ENCODE results near the gene SYT5. TPM values are rescaled to one million over a fixed set of nuclear protein-coding genes. Genes with fewer than 3 reads are reported as not detected.
A peak's percentile ranks its signal among the peaks of the same experiment; 100 is the strongest.

SYT5 gene
- total RNA-seq, 1 donor: not detected

- Histone ChIP-seq H3K9me3 (ENCODE audit: low read depth, low read length) (no peaks in the 10 kb centered on the region), H4K20me1 (ENCODE audit: insufficient read depth, low read length) (no peaks in the 10 kb centered on the region), H3K4me3 (ENCODE audit: insufficient read depth, low read length) (no peak overlapping the region), H3K27me3 (ENCODE audit: insufficient read depth, low read length) (peaks cover 36% of the 10 kb centered on the region), H3K36me3 (ENCODE audit: insufficient read depth, low read length) (no peaks in the 10 kb centered on the region), H3K4me2 (ENCODE audit: insufficient read depth, low read length) (no peak overlapping the region), H2AFZ (ENCODE audit: low read length) (no peak overlapping the region), H3K4me1 (ENCODE audit: insufficient read depth, low read length) (no peaks in the 10 kb centered on the region), H3K79me2 (ENCODE audit: insufficient read depth, low read length) (no peaks in the 10 kb centered on the region), H3K27ac (ENCODE audit: low read depth, low read length) (no peak overlapping the region)
- peak; percentile 94 for DNase-seq (ENCODE audit: insufficient read length, low spot score, missing footprints)
- TF ChIP-seq CTCF (IDR thresholded peaks at IDR 0.05; ENCODE audit: extremely low read depth, low read depth, low read length): no peak
Observed at GRCh38 chr19:55158848-55159749, 21.0 kb downstream of the SYT5 start.

GRCh38 chr19:55158423-55158822 is 21.7 kb downstream of the SYT5 start:
- peak; percentile 81 for DNase-seq (ENCODE audit: insufficient read length, low spot score, missing footprints)
- Histone ChIP-seq H3K79me2 (ENCODE audit: insufficient read depth, low read length) (no peaks in the 10 kb centered on the region), H3K4me3 (ENCODE audit: insufficient read depth, low read length) (no peak overlapping the region), H3K36me3 (ENCODE audit: insufficient read depth, low read length) (no peaks in the 10 kb centered on the region), H3K4me2 (ENCODE audit: insufficient read depth, low read length) (no peak overlapping the region), H3K4me1 (ENCODE audit: insufficient read depth, low read length) (no peaks in the 10 kb centered on the region), H3K9me3 (ENCODE audit: low read depth, low read length) (no peaks in the 10 kb centered on the region), H3K27ac (ENCODE audit: low read depth, low read length) (no peak overlapping the region), H3K27me3 (ENCODE audit: insufficient read depth, low read length) (peaks cover 36% of the 10 kb centered on the region), H2AFZ (ENCODE audit: low read length) (no peak overlapping the region), H4K20me1 (ENCODE audit: insufficient read depth, low read length) (no peaks in the 10 kb centered on the region)
- no peak for TF ChIP-seq CTCF (IDR thresholded peaks at IDR 0.05; ENCODE audit: extremely low read depth, low read depth, low read length)

GRCh38 chr19:55157064-55157908 is 22.8 kb downstream of the SYT5 start, which contains the start of gene TNNI3:
TNNI3 (minus strand) TSS chr19:55157732; CDS start chr19:55157589, 143 bp downstream.
- no peaks in the 10 kb centered on the region for H3K79me2 ChIP-seq (ENCODE audit: insufficient read depth, low read length)
- no peak within 1 kb of the TSS for H3K4me3 ChIP-seq (ENCODE audit: insufficient read depth, low read length)
- no peak within 1 kb of the TSS for H3K27ac ChIP-seq (ENCODE audit: low read depth, low read length)
- H4K20me1 ChIP-seq (ENCODE audit: insufficient read depth, low read length): no peaks in the 10 kb centered on the region
- TF ChIP-seq CTCF (IDR thresholded peaks at IDR 0.05; ENCODE audit: extremely low read depth, low read depth, low read length): no peak
- H3K4me2 ChIP-seq (ENCODE audit: insufficient read depth, low read length): no peak within 1 kb of the TSS
- H3K27me3 ChIP-seq (ENCODE audit: insufficient read depth, low read length): peaks cover 30% of the 10 kb centered on the region
- H3K4me1 ChIP-seq (ENCODE audit: insufficient read depth, low read length): no peaks in the 10 kb centered on the region
- H3K36me3 ChIP-seq (ENCODE audit: insufficient read depth, low read length): no peaks in the 10 kb centered on the region
- DNase-seq (ENCODE audit: insufficient read length, low spot score, missing footprints): peak; percentile 77
- no peak within 1 kb of the TSS for H2AFZ ChIP-seq (ENCODE audit: low read length)
- no peaks in the 10 kb centered on the region for H3K9me3 ChIP-seq (ENCODE audit: low read depth, low read length)
